K562 treated with DMSO at 1 percent for 12 hours (cell line): Measurements from ENCODE around the gene FAM3A. TPM values are rescaled to one million over a fixed set of nuclear protein-coding genes. Genes with fewer than 3 reads are reported as not detected.

ENCODE experiments used
- total RNA-seq: library from RNA; unstranded; fragments of 300-600 nt; gene quantifications from 2 replicates; pipeline ENCODE4 v1.2.3, GENCODE V29; 2022; ENCODE audit not compliant: insufficient read depth

FAM3A gene
- total RNA-seq = 90.5 and 100 TPM in 2 replicates

GRCh38 chrX:154515966-154516655, at the start of gene FAM3A:
FAM3A (minus strand) TSS chrX:154516232; CDS start chrX:154515772, 460 bp downstream.

GRCh38 chrX:154547245-154548027, 31.4 kb upstream of the FAM3A start, which contains the start of gene IKBKG:
IKBKG (plus strand) TSS chrX:154547620; CDS start chrX:154552003, 4,383 bp downstream.

GRCh38 chrX:154546354-154547244, 30.6 kb upstream of the FAM3A start, which contains the start of gene G6PD:
G6PD (minus strand) TSS chrX:154546846; CDS start chrX:154546155, 691 bp downstream.

GRCh38 chrX:154490414-154491083, 25.5 kb downstream of the FAM3A start, which contains the start of gene SLC10A3:
SLC10A3 (minus strand) TSS chrX:154490629; CDS start chrX:154488940, 1,689 bp downstream.

GRCh38 chrX:154486396-154487207, 29.4 kb downstream of the FAM3A start, which contains the start of gene UBL4A:
UBL4A (minus strand) TSS chrX:154486615; CDS start chrX:154486584, 31 bp downstream.

GRCh38 chrX:154478728-154479622, 37.1 kb downstream of the FAM3A start, which contains the start of gene LAGE3:
LAGE3 (minus strand) TSS chrX:154479281; CDS start chrX:154478915, 366 bp downstream.

GRCh38 chrX:154458116-154458953, 57.7 kb downstream of the FAM3A start, which contains the start of gene PLXNA3:
PLXNA3 (plus strand) TSS chrX:154458281; CDS start chrX:154460184, 1,903 bp downstream.

Other genes with a start within 250 kb of the FAM3A start
- gene TEX28, start 221.1 kb downstream of the FAM3A start, total RNA-seq = not detected in 2 replicates
- 2.1 and 2.4 TPM in 2 replicates for gene TKTL1, start 220.4 kb downstream of the FAM3A start, total RNA-seq
- 341 and 418 TPM in 2 replicates for gene FLNA, start 141.6 kb downstream of the FAM3A start, total RNA-seq
- gene EMD, start 136.9 kb downstream of the FAM3A start, total RNA-seq = 91.1 and 109 TPM in 2 replicates
- 13,537 and 14,219 TPM in 2 replicates for gene RPL10, start 117.9 kb downstream of the FAM3A start, total RNA-seq
- gene DNASE1L1, start 107.0 kb downstream of the FAM3A start, total RNA-seq = 17.3 and 23.7 TPM in 2 replicates
- gene TAFAZZIN, start 104.7 kb downstream of the FAM3A start, total RNA-seq = 35.8 and 57.5 TPM in 2 replicates
- 160 and 217 TPM in 2 replicates for gene ATP6AP1, start 87.6 kb downstream of the FAM3A start, total RNA-seq
- 95.4 and 142 TPM in 2 replicates for gene GDI1, start 79.1 kb downstream of the FAM3A start, total RNA-seq
- gene FAM50A, start 72.1 kb downstream of the FAM3A start, total RNA-seq = 157 and 192 TPM in 2 replicates
- 4.0 and 16.9 TPM in 2 replicates for gene PLXNA3, start 58.0 kb downstream of the FAM3A start, total RNA-seq
- 161 and 296 TPM in 2 replicates for gene LAGE3, start 37.0 kb downstream of the FAM3A start, total RNA-seq
- gene UBL4A, start 29.6 kb downstream of the FAM3A start, total RNA-seq = 70.2 and 101 TPM in 2 replicates
- 31.6 and 46.3 TPM in 2 replicates for gene SLC10A3, start 25.6 kb downstream of the FAM3A start, total RNA-seq
- gene G6PD, start 30.6 kb upstream of the FAM3A start, total RNA-seq = 131 and 186 TPM in 2 replicates
- 42.2 and 49.6 TPM in 2 replicates for gene IKBKG, start 31.4 kb upstream of the FAM3A start, total RNA-seq
- not detected in 2 replicates for gene CTAG1A, start 68.9 kb upstream of the FAM3A start, total RNA-seq
- gene CTAG1B, start 103.0 kb upstream of the FAM3A start, total RNA-seq = not detected in 2 replicates
- gene CTAG2, start 137.3 kb upstream of the FAM3A start, total RNA-seq = 16.6 and 36.6 TPM in 2 replicates
- 5.4 and 12.2 TPM in 2 replicates for gene GAB3, start 234.8 kb upstream of the FAM3A start, total RNA-seq
- gene DKC1, start 246.6 kb upstream of the FAM3A start, total RNA-seq = 67.5 and 90.0 TPM in 2 replicates